Muscle of back (tissue), 11 donors: ENCODE measurements around the gene HSD3B1. TPM values are rescaled to one million over a fixed set of nuclear protein-coding genes. Genes with fewer than 3 reads are reported as not detected.
"Not testable (repeated sequence)": the region's sequence is repeated elsewhere in the genome, so short reads cannot be mapped to it uniquely, and the experiment has no call there.

Source experiments
- DNase-seq, 3 donors: peaks; one replicate each; pipeline versions ENCODE4 v3.0.0 to v3.0.0-alpha.2; 2013
- polyA plus RNA-seq, 10 donors: library from polyadenylated mRNA; unstranded; fragments of 120-200 nt; gene quantifications; one replicate each; pipeline ENCODE4 v1.2.1, GENCODE V29; 2013; ENCODE audit not compliant: insufficient read length in 10 of 10

HSD3B1 gene
- polyA plus RNA-seq, 10 donors: 0.28 to 0.94 (median 0.55) TPM; not detected in 3

DNA sequence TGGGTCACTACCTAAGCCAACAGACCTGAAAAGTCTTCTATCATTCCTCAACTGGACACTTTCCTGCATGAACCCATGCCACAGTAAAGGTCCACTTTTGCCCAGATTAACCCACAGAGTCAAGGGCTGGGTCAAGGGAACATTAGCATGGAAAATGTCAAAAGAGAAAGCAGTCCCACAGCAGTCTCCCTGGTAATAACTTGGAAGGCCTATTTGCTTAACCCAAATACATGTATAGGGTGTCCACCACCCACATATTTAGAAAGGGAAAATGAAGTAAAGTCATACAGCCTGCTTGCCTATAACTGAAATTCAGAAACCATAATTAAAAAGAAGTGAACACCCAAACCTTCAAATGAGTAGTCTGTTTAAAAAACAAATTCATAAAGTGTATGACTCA, 16.1 kb upstream of the HSD3B1 start:
- no peak for DNase-seq

GRCh38 chr1:119492763-119493162, 14.2 kb upstream of the HSD3B1 start:
- no peak for DNase-seq

- no peak for DNase-seq
These were observed 2.2 kb upstream of the HSD3B1 start for GRCh38 chr1:119504831-119505230.

DNA sequence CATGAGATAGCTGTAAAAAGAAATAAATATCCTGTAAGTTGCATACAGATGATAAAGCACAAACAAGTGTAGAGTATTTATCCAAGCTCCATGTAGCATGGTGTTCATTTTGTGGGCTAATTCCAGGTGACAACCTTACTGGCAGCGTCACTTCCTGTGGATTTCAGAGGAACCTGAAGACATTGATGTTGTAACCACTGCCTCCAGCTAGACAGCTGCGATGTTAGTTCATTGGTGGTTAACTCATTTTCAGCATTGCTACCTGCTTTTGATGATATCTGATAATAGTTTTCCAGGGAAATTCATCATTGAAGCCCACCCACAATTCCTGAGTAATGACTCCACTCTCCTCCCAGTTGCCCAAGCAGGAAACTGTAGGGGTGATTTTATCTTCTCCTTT, 3.0 kb downstream of the HSD3B1 start:
- no peak for DNase-seq

GRCh38 chr1:119515221-119515620, 8.2 kb downstream of the HSD3B1 start:
- DNase-seq: no peak

DNA sequence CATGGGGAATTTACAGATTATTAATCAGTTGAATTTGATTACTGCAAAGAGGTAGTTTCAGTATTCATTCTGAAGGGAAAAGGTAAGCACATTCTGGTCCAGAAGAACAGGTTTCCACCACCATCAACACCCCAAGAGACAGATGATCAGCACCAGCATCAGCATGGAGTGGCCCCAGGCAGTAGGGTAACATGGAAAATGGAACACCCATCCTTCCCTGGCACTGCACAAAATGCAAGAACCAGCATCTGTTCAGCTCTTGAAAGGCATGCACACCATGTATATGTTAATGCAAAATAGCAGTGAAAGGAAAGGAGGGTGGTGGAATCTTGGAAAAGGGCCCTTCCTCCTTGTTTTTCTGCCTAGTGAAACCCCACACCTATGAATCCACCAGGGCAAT, 9.2 kb downstream of the HSD3B1 start:
- DNase-seq: no peak

DNA sequence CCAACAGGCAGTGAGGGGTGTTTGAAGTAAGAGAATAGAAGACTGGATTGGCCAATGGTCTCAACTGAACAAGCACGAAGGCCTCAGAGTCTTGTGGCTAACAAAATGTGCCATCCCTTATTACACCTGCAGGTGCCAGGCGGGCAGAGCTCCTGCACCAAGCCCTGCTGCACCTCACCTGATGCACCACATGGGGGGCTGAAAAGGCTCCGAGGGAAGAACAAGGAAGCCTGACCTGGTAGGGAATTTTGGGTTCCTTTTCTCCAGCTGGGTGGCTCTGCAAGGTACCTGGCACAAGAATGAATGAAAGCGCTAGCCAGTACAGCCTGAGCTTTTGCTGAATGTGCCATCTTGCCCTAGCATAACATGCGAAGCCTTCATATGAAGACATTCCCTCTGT, 9.7 kb downstream of the HSD3B1 start:
- DNase-seq: no peak

DNA sequence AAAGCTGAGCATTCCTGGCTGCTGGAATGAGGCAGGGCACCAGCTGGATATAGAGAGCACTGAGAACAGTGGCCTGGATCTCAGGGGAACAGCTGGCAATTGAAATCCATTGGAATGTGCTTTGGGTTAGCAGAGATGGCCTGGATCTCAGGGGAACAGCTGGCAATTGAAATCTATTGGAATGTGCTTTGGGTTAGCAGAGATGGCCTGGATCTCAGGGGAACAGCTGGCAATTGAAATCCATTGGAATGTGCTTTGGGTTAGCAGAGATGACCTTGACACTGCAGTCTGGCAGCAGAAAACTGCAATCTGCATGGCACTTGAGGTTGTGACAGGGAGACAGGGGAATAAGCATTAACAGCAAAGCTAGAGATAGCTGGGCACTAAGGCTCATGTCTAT, 10.7 kb downstream of the HSD3B1 start:
- not testable (repeated sequence) for DNase-seq

GRCh38 chr1:119531606-119532323, 24.8 kb downstream of the HSD3B1 start:
- peak in 1 of 3 donors; percentile 28 for DNase-seq

GRCh38 chr1:119532324-119532910, 25.4 kb downstream of the HSD3B1 start:
- DNase-seq: no peak

DNA sequence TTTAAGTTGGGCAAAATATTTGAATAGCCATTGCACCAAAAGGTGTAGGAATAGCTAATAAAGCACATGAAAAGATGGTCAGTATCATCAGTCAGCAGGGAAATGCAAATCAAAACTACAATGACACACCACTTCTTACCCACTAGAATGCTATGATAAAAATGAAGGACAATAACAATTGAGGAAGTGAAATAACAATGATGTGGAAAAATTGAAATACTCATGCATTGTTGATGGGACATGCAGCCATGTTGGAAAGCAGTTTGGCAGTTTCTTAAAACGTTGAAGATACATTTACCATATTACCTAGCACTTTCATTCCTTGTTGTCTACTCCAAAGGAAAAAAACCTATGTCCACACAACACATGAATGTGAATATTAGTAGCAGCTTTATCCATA, 28.4 kb downstream of the HSD3B1 start:
- DNase-seq: no peak

- no peak for DNase-seq
These were observed 31.0 kb downstream of the HSD3B1 start for GRCh38 chr1:119537966-119538365.

- DNase-seq: no peak
These were observed 32.6 kb downstream of the HSD3B1 start for GRCh38 chr1:119539636-119540035.

- no peak for DNase-seq
These were observed 34.4 kb downstream of the HSD3B1 start for GRCh38 chr1:119541389-119541788.

DNA sequence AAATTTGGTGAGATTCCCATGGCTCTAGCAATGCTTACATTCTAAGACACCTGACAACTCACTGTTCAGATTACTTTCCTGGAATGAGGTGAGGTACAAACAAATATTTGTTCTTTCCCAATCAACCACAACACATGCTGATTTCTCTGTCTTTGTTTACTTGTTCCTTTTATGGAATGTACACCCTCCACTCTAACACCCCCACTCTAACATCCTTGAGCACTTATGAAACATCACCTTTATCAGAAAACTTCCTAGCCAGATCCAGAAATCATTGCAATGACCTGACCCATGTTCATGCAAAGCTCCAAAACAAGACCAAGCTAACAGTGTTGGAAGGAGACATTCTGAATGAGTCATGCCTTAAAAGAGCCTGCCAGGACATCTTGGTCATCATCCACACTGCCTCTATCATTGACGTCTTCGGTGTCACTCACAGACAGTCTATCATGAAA, 35.5 kb downstream of the HSD3B1 start:
- no peak for DNase-seq

- DNase-seq: no peak
These were observed 37.3 kb downstream of the HSD3B1 start for GRCh38 chr1:119544165-119544762.

- no peak for DNase-seq
These were observed 39.6 kb downstream of the HSD3B1 start for GRCh38 chr1:119546641-119547040.

DNA sequence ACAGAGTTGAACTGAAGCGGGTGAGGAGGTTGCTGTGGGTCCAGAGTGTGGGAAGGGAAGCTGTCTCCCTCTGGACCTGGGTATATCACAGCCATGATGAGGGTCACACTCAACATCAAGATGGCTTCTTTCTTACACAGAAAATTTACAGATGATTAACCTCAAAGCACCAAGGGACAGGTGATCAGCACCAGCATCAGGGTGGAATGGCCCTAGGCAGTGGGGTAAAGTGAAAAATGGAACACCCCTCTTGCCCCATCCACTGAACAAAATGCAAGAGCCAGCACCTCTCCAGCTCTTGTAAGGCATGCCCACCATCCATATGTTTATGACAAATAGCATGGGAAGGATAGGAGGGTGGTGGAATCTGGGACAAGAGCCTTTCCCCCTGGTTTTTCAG, 40.3 kb downstream of the HSD3B1 start:
- DNase-seq: no peak

DNA sequence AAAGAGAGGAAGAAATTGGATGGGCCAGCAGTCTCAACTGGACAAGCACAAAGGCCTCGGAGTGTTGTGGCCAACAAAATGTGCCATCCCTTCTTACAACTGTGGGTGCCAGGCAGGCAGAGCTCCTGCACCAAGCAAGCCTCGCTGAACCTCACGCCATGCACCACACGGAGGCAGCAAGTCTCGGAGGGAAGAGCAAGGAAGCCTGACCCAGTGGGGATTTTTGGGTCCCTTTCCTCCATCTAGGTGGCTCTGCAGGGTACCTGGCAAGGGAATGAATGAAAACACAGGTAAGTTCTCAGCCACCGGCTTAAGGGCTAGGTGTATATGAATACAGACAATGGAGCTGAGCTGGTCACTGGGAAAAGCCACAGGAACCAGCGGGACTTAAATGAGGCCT, 40.8 kb downstream of the HSD3B1 start:
- no peak for DNase-seq

GRCh38 chr1:119549719-119550132, 42.7 kb downstream of the HSD3B1 start:
- DNase-seq: peak; percentile 60 to 86 (median 72)

DNA sequence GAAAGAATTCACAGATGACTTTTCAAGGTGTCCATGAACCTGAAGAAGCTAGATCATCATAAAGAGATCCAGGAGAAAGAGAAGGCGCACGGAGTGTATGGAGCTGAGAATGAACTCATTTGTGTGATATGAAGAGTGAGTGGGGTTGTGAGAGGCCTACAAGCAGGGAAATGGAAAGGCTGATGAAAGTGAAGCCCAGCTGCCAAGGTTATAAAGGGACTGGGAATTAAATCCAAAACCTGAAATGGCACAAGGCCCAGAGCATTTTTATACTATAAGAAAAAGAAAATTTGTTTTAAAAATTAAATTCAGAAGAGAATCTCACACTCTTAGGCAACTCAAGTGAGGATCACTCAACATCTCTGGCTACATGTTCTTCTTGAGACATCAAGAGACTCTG, 43.4 kb downstream of the HSD3B1 start:
- DNase-seq: peak in 2 of 3 donors; percentile 52 to 66

- no peak for DNase-seq
These were observed 44.2 kb downstream of the HSD3B1 start for GRCh38 chr1:119551218-119551617.

- DNase-seq: not testable (repeated sequence)
These were observed 45.6 kb downstream of the HSD3B1 start for GRCh38 chr1:119552656-119553055.
